ENCODE results near the gene ALMS1.
"Not testable (repeated sequence)": the region's sequence is repeated elsewhere in the genome, so short reads cannot be mapped to it uniquely, and the experiment has no call there.

ALMS1 gene

GRCh38 chr2:73624036-73624435, 238.4 kb downstream of the ALMS1 start:
- not testable (repeated sequence) for DNase-seq

- not testable (repeated sequence) for DNase-seq
Observed at GRCh38 chr2:73624625-73625024, 239.0 kb downstream of the ALMS1 start.

GRCh38 chr2:73626237-73626636, 240.6 kb downstream of the ALMS1 start:
- not testable (repeated sequence) for DNase-seq

GRCh38 chr2:73628493-73628892, 242.9 kb downstream of the ALMS1 start:
- not testable (repeated sequence) for DNase-seq

- DNase-seq: not testable (repeated sequence)
Observed at GRCh38 chr2:73630662-73631266, 245.1 kb downstream of the ALMS1 start.

- DNase-seq: not testable (repeated sequence)
Observed at GRCh38 chr2:73636977-73637376, 251.3 kb downstream of the ALMS1 start.

GRCh38 chr2:73638429-73638828, 252.8 kb downstream of the ALMS1 start:
- DNase-seq: no peak

- DNase-seq: no peak
Observed at GRCh38 chr2:73640511-73640911, 254.9 kb downstream of the ALMS1 start.

- DNase-seq: no peak
Observed at GRCh38 chr2:73640946-73641766, 255.5 kb downstream of the ALMS1 start.

GRCh38 chr2:73641767-73642062, 256.1 kb downstream of the ALMS1 start:
- DNase-seq: no peak

GRCh38 chr2:73642338-73643018, 256.8 kb downstream of the ALMS1 start, which contains the start of gene NAT8:
Gene NAT8 (minus strand): TSS chr2:73642422. CDS start chr2:73641628, 794 bp downstream.
- DNase-seq: no peak

- DNase-seq: not testable (repeated sequence)
Observed at GRCh38 chr2:73647690-73648089, 262.1 kb downstream of the ALMS1 start.

GRCh38 chr2:73651591-73652230, 266.1 kb downstream of the ALMS1 start:
- DNase-seq: no peak

- no peak for DNase-seq
Observed at GRCh38 chr2:73652348-73652747, 266.7 kb downstream of the ALMS1 start.

GRCh38 chr2:73654175-73654574, 268.5 kb downstream of the ALMS1 start:
- DNase-seq: no peak
